ENCODE results near the gene LBX2. TPM values are rescaled to one million over a fixed set of nuclear protein-coding genes. Genes with fewer than 3 reads are reported as not detected.

The LBX2 gene
- total and polyA plus RNA-seq, 4 experiments from 2014 or later = 0.23 to 0.30 TPM; not detected in 2

GRCh38 chr2:74482801-74483674, 16.4 kb downstream of the LBX2 start, which contains the start of the genes CCDC142 and TTC31:
Gene CCDC142, minus strand, starts transcription at chr2:74482998. Its CDS starts 161 bp downstream, at chr2:74482837.
Gene TTC31, plus strand, starts transcription at chr2:74483081. Its CDS starts 15 bp downstream, at chr2:74483096.
- CTCF ChIA-PET (ENCODE audit: partially characterized antibody) = interaction anchor here (0.6 to 11.3 kb wide), 26 partner anchors 9 to 746 kb away, joined by 3 to 141 read pairs (median 5); partner anchors contain the start of genes AUP1, DQX1, HTRA2 and INO80B
- no peaks in the 10 kb centered on the region for H3K9me3 Mint-ChIP-seq

GRCh38 chr2:74481961-74482800, 17.2 kb downstream of the LBX2 start:
- Histone ChIP-seq H3K9me3 (ENCODE audit: control insufficient read depth in 1 of 2, low read length in 2 of 2) (no peaks in the 10 kb centered on the region), H3K4me1 (ENCODE audit: insufficient read depth, low read length) (peaks cover 28% of the 10 kb centered on the region), H3K27ac (ENCODE audit: low read depth, low read length) (peak overlapping the region; percentile 91), H3K4me3 (ENCODE audit: low read length in 2 of 2) (peak overlapping the region; percentile 57 to 100), H3K36me3 (ENCODE audit: insufficient read depth, low read length) (peaks cover 4% of the 10 kb centered on the region), H3K27me3 (ENCODE audit: insufficient read depth, low read length) (no peaks in the 10 kb centered on the region)
- Mint-ChIP-seq H3K4me1 (peaks cover 19 to 43% (median 27%) of the 10 kb centered on the region in 4 donors), H3K27ac (peak overlapping the region; percentile 91 to 100 (median 100)), H3K4me3 (peak overlapping the region; percentile 99 to 100 (median 100)), H3K27me3 (no peaks in the 10 kb centered on the region), H3K9me3 (no peaks in the 10 kb centered on the region), H3K36me3 (peaks cover 19 to 41% of the 10 kb centered on the region in 2 donors)
- intact Hi-C loops (cut with micrococcal nuclease) = loop anchor here (2.0 to 10.0 kb wide), 2 partner anchors 73 to 173 kb away; partner anchors contain the start of genes DOK1 and SEMA4F
- CTCF ChIA-PET (ENCODE audit: partially characterized antibody) = interaction anchor here (0.8 to 11.3 kb wide), 23 partner anchors 8 to 654 kb away, joined by 3 to 141 read pairs (median 6); partner anchors contain the start of genes AUP1, DQX1, HTRA2 and INO80B
- POLR2A ChIA-PET (ENCODE audit: partially characterized antibody) = interaction anchor here (0.6 to 14.3 kb wide), 29 partner anchors 9 to 745 kb away, joined by 3 to 516 read pairs (median 6); partner anchors contain the start of genes AUP1, C2orf81, HTRA2 and INO80B
- peak in 2 of 5 donors; percentile 23 to 60 for DNase-seq

More at GRCh38 chr2:74482801-74483674, 16.4 kb downstream of the LBX2 start, which contains the start of the genes CCDC142 and TTC31:
- Mint-ChIP-seq H3K27me3 (no peaks in the 10 kb centered on the region), H3K4me3 (peak within 1 kb of the TSS; percentile 99 to 100 (median 100)), H3K27ac (peak within 1 kb of the TSS; percentile 91 to 100 (median 100)), H3K4me1 (peaks cover 17 to 43% (median 25%) of the 10 kb centered on the region in 4 donors), H3K36me3 (peaks cover 19 to 36% of the 10 kb centered on the region in 2 donors)
- intact Hi-C loops (cut with micrococcal nuclease) = loop anchor here (1.0 to 10.0 kb wide), 12 partner anchors 11 to 393 kb away; partner anchors contain the start of genes C2orf81, DOK1, MOB1A and MRPL53
- no peaks in the 10 kb centered on the region for H3K27me3 ChIP-seq (ENCODE audit: insufficient read depth, low read length)
- DNase-seq = peak; percentile 94 to 98 (median 96)
- H3K36me3 ChIP-seq (ENCODE audit: insufficient read depth, low read length) = no peaks in the 10 kb centered on the region
- peak within 1 kb of the TSS; percentile 57 to 100 for H3K4me3 ChIP-seq (ENCODE audit: low read length in 2 of 2)
- H3K9me3 ChIP-seq (ENCODE audit: control insufficient read depth in 1 of 2, low read length in 2 of 2) = no peaks in the 10 kb centered on the region
- POLR2A ChIA-PET (ENCODE audit: partially characterized antibody) = interaction anchor here (0.6 to 14.3 kb wide), 33 partner anchors 10 to 746 kb away, joined by 3 to 516 read pairs (median 4); partner anchors contain the start of genes AUP1, C2orf81, HTRA2 and INO80B
- peaks cover 28% of the 10 kb centered on the region for H3K4me1 ChIP-seq (ENCODE audit: insufficient read depth, low read length)
- H3K27ac ChIP-seq (ENCODE audit: low read depth, low read length) = peak within 1 kb of the TSS; percentile 91

GRCh38 chr2:74481431-74481830, 18.0 kb downstream of the LBX2 start:
- no peak for DNase-seq
- Mint-ChIP-seq H3K27ac (peak overlapping the region in 2 of 7 donors; percentile 46 to 91), H3K4me1 (peaks cover 17 to 43% (median 26%) of the 10 kb centered on the region in 4 donors), H3K9me3 (no peaks in the 10 kb centered on the region), H3K27me3 (no peaks in the 10 kb centered on the region), H3K36me3 (peaks cover 13 to 40% of the 10 kb centered on the region in 2 donors), H3K4me3 (peak overlapping the region; percentile 99 to 100 (median 100))
- Histone ChIP-seq H3K36me3 (ENCODE audit: insufficient read depth, low read length) (peaks cover 5% of the 10 kb centered on the region), H3K27ac (ENCODE audit: low read depth, low read length) (peak overlapping the region; percentile 91), H3K4me3 (ENCODE audit: low read length in 2 of 2) (peak overlapping the region in 1 of 2 donors; percentile 100), H3K9me3 (ENCODE audit: control insufficient read depth in 1 of 2, low read length in 2 of 2) (no peaks in the 10 kb centered on the region), H3K27me3 (ENCODE audit: insufficient read depth, low read length) (no peaks in the 10 kb centered on the region), H3K4me1 (ENCODE audit: insufficient read depth, low read length) (peaks cover 28% of the 10 kb centered on the region)
- CTCF ChIA-PET (ENCODE audit: partially characterized antibody) = interaction anchor here (1.0 to 11.3 kb wide), 11 partner anchors 7 to 654 kb away, joined by 3 to 141 read pairs (median 11); partner anchors contain the start of genes AUP1, C2orf81, HTRA2 and INO80B
- intact Hi-C loops (cut with micrococcal nuclease) = loop anchor here (10.0 kb wide), 1 partner anchor 173 kb away; the partner anchor contains the start of gene SEMA4F
- POLR2A ChIA-PET (ENCODE audit: partially characterized antibody) = interaction anchor here (0.9 to 14.3 kb wide), 15 partner anchors 9 to 368 kb away, joined by 3 to 516 read pairs (median 12); partner anchors contain the start of genes AUP1, C2orf81, HTRA2 and INO80B

- H3K27me3 Mint-ChIP-seq = no peaks in the 10 kb centered on the region
- H3K4me3 Mint-ChIP-seq = no peak overlapping the region
- peak overlapping the region in 2 of 7 donors; percentile 24 to 55 for H3K27ac Mint-ChIP-seq
- H3K4me1 ChIP-seq (ENCODE audit: insufficient read depth, low read length) = peaks cover 20% of the 10 kb centered on the region
- peaks cover 0 to 7% (median 0%) of the 10 kb centered on the region in 8 donors for H3K9me3 Mint-ChIP-seq
- no peaks in the 10 kb centered on the region for H3K27me3 ChIP-seq (ENCODE audit: insufficient read depth, low read length)
- intact Hi-C loops (cut with micrococcal nuclease) = no loop called here
- no peak for DNase-seq
- no peaks in the 10 kb centered on the region for H3K9me3 ChIP-seq (ENCODE audit: control insufficient read depth in 1 of 2, low read length in 2 of 2)
- POLR2A ChIA-PET (ENCODE audit: partially characterized antibody) = interaction anchor here (1.0 to 14.3 kb wide), 4 partner anchors 8 to 32 kb away, joined by 3 to 516 read pairs (median 74); partner anchors contain the start of genes CCDC142, INO80B, LBX2 and TTC31
- H3K36me3 ChIP-seq (ENCODE audit: insufficient read depth, low read length) = peaks cover 19% of the 10 kb centered on the region
- peaks cover 13 to 45% (median 24%) of the 10 kb centered on the region in 4 donors for H3K4me1 Mint-ChIP-seq
- no peak overlapping the region for H3K27ac ChIP-seq (ENCODE audit: low read depth, low read length)
- H3K4me3 ChIP-seq (ENCODE audit: low read length in 2 of 2) = no peak overlapping the region
- peaks cover 22 to 48% of the 10 kb centered on the region in 2 donors for H3K36me3 Mint-ChIP-seq
- CTCF ChIA-PET (ENCODE audit: partially characterized antibody) = interaction anchor here (1.1 to 1.6 kb wide), 2 partner anchors 8 to 141 kb away, joined by 3 to 10 read pairs; partner anchors contain the start of genes CCDC142 and TTC31
Observed at GRCh38 chr2:74474899-74475298, 24.5 kb downstream of the LBX2 start.

GRCh38 chr2:74474481-74474880, 24.9 kb downstream of the LBX2 start:
- Mint-ChIP-seq H3K27ac (peak overlapping the region in 3 of 7 donors; percentile 24 to 100 (median 29)), H3K4me1 (peaks cover 12 to 45% (median 23%) of the 10 kb centered on the region in 4 donors), H3K36me3 (peaks cover 20 to 45% of the 10 kb centered on the region in 2 donors), H3K4me3 (no peak overlapping the region), H3K27me3 (no peaks in the 10 kb centered on the region), H3K9me3 (peaks cover 0 to 7% (median 0%) of the 10 kb centered on the region in 8 donors)
- no peak for DNase-seq
- Histone ChIP-seq H3K27ac (ENCODE audit: low read depth, low read length) (no peak overlapping the region), H3K27me3 (ENCODE audit: insufficient read depth, low read length) (no peaks in the 10 kb centered on the region), H3K36me3 (ENCODE audit: insufficient read depth, low read length) (peaks cover 19% of the 10 kb centered on the region), H3K9me3 (ENCODE audit: control insufficient read depth in 1 of 2, low read length in 2 of 2) (no peaks in the 10 kb centered on the region), H3K4me3 (ENCODE audit: low read length in 2 of 2) (no peak overlapping the region), H3K4me1 (ENCODE audit: insufficient read depth, low read length) (peaks cover 20% of the 10 kb centered on the region)
- ChIA-PET POLR2A (ENCODE audit: partially characterized antibody) (interaction anchor here (3.3 to 14.3 kb wide), 3 partner anchors 8 to 26 kb away, joined by 28 to 516 read pairs (median 119); partner anchors contain the start of genes CCDC142, INO80B, LBX2 and TTC31), CTCF (ENCODE audit: partially characterized antibody) (interaction anchor here (1.6 to 2.3 kb wide), 2 partner anchors 8 to 19 kb away, joined by 10 to 13 read pairs; partner anchors contain the start of genes CCDC142, INO80B and TTC31)
- intact Hi-C loops (cut with micrococcal nuclease) = no loop called here
